Stimulated activated CD4-positive, alpha-beta T cell treated with anti-CD3 and anti-CD28 coated beads, Interleukin-4, amount 100 ng/mL, for 1 hour (primary cell): ENCODE results near the gene HDDC2.
"Not testable (repeated sequence)": the region's sequence is repeated elsewhere in the genome, so short reads cannot be mapped to it uniquely, and the experiment has no call there.

Experiments used
- DNase-seq: peaks from one replicate; pipeline ENCODE4 v3.0.0-alpha.2; 2020

The HDDC2 gene

GRCh38 chr6:125306756-125307149 is 5.0 kb upstream of the HDDC2 start:
- DNase-seq = no peak

DNA sequence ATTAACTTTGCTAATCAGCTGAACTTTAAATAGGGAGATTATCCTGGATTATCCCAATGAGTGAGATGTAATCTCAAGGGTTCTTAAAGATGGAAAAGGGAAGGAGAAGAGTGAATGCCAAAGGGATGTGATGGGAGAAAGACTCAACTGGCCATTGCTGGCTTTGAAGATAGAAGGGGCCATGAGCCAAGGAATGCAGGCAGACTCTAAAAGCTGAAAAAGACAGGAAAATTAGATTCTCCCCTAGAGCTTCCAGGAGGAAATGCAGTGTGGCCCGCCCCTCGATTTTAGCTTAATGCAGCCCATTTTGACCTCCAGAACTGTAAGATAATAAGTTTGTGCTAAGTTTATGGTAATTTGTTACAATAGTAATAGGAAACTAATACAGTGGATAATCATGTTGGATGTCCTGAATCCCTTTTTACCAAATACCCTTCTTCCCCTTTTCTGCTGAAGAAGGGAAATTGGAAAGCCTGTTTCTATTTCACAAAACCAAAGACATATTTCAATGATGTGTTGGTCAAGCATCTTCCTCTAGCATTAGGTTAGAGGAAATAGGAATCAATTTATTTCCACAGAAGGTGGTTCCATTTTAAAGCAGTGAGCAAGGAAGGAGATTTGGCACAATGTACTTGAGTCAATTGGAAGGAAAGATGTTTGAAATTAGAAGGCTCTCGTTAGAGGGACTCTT is 3.3 kb upstream of the HDDC2 start:
- DNase-seq = no peak

DNA sequence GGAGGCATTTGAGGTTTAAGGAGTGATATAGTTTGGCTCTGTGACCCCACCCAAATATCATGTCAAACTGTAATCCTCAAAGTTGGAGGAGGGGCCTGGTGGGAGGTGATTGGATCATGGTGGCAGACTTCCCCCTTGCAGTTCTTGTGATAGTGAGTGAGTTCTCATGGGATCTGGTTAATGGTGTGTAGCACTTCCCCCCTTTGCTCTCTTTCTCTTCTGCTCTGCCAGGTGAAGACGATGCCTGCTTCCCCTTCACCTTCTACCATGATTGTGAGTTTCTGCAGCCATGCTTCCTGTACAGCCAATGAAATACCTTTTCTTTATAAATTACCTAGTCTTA is 1.7 kb upstream of the HDDC2 start:
- DNase-seq = no peak

DNA sequence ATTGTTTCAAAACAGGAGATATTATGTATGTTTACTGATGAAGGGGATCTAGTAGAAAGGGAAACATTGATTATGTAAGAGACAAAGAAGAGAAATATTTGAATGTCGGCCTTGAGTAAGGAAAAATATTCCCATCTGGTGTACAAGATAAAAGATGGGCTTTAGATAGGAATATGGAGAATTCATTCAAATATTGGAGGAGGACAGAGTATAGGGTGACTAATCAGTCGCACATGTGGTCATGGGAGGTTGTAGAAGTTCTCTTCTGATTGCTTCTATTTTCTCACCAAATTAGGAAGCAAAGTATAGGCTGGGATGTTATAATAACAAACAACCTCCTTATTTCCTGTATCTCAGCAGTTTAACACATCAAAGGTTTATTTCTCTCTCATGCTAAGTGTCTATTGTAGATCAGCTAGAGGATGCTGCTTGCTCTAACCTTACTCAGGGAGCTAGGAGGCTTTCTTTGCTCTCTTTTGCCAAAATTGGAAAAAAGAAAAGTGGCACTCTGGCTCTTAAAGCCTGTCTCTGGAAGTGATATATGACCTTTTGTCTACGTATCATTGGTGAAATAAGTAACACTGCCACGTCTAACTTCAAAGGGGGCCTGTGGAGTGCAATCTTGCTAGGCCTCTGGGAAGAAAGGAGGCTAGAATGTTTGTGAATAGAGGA is 1.2 kb upstream of the HDDC2 start:
- DNase-seq = no peak

DNA sequence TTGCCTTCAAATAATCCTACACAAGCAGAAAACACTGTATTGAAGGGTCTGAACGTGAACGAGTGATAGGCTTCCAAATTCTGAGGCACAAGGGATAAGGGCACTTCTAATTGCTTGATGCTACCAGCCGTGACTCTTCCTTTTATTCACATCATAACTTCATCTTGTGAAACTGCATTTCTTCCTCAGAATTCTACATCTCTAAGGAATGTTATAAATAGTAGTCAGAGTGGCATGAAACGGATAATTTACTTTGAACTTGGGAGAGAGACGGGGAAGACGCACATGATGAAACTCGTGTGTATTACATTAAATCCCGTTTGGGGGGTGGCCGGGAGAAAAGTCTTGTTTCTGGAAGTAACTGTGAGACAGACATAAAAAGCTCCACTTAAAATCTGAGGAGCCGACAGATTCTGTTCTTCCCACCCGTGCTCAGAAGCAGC is 754 bp downstream of the HDDC2 start:
- no peak for DNase-seq

DNA sequence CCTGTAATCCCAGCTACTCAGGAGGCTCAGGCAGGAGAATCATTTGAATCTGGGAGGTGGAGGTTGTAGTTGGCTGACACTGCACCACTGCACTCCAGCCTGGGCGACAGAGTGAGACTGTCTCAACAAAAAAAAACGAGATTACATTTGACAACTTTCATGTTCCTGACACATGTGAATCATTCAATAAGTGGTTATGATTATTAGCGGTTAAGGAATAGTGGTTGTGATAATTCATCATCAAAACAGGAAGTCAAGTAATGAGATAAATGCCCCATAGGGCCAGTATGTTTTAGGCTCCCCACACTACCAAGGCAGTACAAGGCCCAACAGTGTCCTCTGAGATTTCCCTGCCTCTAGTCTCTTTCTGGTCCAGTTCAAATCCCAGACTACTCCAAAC is 2.5 kb downstream of the HDDC2 start:
- no peak for DNase-seq

DNA sequence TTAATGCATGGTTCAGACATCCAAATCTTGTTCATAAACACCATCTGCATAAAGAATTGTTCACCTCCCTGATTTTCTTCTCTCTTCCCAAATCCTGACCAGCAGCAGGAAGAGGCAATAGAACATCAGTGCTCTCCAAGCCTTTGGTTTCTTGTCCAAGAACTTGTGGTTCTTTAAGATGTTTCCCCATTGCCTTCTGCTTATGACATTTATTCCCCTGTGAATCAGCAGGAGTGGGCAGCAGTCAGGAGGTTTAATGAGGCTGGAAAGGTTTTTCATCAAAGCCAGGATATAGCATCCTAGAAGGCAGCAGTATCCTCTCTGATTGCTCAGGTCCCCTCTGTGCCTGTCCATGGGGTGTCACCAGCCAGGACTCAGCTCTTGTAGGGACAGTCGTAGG is 5.3 kb downstream of the HDDC2 start:
- no peak for DNase-seq

GRCh38 chr6:125294925-125295324 is 6.8 kb downstream of the HDDC2 start:
- DNase-seq = no peak

- DNase-seq = no peak
Measured at GRCh38 chr6:125294036-125294435, 7.7 kb downstream of the HDDC2 start.

- DNase-seq = no peak
Measured at GRCh38 chr6:125293587-125293986, 8.2 kb downstream of the HDDC2 start.

DNA sequence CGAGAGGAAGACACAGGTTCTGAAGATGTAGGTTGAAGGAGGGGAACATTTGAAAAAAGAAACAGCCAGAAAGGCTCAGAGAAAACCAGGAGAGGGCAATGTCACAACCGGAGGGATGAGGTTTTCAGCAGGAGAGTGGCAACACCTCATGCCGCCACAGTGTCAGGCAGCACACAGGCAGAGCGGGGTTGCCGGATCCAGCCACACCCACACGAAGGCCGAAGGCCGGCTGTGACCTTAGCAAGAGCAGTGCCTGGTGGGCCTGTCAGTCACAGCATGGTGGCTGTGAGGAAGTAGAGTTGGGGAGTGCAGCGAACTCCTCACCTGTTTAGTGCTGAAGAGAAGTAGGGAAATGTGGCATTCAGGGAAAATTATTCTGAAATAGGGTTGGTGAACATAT is 14.0 kb downstream of the HDDC2 start:
- DNase-seq = no peak

DNA sequence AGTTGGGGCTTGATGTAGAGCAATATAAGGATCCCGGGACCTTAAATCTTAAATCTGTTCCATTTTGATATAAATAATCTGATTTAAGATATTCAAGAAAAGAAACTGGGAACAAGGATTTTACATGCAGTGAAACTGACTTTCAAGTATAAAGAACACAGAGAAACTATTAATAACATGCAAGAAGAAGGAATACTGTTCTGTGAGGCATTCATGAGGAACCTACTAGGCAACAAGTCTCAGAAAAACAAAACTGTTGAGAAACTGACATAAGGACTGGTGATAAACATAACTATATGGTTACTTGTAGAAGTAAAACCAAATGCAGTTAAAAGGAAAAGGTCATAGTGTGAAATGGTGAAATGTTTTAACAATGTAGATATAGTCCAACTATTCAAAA is 15.8 kb downstream of the HDDC2 start:
- DNase-seq = no peak

DNA sequence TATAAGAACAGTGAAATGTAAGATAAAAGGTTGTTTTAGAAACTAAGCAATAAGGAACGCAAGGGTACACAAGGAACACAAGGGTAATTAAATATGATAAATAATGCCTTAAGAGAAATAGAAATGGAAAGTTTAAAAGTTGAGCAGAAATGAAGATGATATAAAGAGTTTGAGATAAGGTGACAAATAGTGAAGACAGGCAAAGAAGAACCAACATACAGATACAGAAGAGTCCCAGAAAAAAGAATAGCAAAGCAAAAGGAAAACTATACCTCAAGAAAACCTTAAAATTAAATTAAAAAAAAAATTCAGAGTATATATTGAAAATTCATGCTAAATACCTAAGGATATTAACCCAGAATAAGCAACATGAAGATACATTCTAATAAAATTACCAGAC is 16.4 kb downstream of the HDDC2 start:
- no peak for DNase-seq

DNA sequence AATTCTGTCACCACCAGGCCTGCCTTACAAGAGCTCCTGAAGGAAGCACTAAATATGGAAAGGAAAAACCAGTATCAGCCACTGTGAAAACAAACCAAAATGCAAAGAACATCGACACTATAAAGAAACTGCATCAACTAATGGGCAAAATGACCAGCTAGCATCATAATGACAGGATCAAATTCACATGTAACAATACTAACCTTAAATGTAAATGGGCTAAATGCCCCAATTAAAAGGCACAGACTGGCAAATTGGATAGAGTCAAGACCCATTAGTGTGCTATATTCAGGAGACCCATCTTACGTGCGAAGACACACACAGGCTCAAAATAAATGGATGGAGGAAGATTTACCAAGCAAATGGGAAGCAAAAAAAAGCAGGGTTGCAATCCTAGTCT is 19.3 kb downstream of the HDDC2 start:
- DNase-seq = not testable (repeated sequence)

- not testable (repeated sequence) for DNase-seq
Measured at GRCh38 chr6:125280370-125281035, 21.3 kb downstream of the HDDC2 start.

DNA sequence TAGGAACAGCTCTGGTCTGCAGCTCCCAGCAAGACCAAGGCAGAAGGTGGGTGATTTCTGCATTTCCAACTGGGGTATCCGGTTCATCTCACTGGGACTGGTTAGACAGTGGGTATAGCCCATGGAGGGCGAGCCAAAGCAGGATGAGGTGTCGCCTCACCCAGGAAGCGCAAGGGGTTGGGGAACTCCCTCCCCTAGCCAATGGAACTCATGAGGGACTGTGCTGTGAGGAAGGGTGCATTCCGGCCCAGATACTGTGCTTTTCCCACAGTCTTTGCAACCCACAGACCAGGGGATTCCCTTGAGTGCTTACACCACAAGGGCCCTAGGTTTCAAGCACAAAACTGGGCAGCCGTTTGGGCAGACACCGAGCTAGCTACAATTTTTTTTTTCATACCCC is 21.8 kb downstream of the HDDC2 start:
- no peak for DNase-seq

DNA sequence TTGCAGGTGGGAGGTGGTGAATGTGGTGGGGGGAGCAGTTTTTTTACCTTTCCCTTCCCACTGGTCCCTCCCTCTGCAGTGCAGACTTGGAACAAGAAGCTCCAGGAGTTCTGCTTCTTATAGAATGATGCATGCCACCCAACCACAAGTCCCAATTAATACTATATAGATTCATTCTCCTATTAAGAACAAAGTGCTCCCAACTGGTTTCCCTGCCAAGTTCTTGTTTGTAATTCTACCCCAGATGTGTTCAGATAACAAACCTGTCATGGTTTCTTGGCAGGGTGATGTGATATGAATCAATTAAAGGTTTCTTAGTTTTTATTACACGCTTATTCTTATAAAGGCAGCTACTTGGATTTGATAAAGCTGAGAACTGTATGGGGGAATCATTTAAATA is 23.9 kb downstream of the HDDC2 start:
- no peak for DNase-seq

DNA sequence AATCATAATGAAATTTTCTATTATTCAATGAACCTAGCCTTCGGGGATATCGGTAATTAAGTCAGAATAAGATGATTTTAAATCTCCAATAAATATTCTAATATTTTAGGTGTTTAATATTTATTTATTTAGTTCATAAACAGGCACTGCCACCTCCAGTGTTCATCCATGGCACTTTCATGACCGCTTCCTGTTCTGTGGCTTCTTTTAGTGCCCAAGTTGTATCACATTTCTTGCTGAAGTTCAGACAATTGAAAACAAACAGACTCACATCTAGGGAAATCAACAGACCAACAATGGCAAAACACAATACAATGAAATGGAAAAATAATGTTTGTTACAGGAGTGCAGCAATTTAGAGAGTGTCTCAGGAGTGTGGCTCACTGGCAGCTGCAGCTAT is 26.0 kb downstream of the HDDC2 start:
- no peak for DNase-seq

- DNase-seq = no peak
Measured at GRCh38 chr6:125274935-125275334, 26.8 kb downstream of the HDDC2 start.

DNA sequence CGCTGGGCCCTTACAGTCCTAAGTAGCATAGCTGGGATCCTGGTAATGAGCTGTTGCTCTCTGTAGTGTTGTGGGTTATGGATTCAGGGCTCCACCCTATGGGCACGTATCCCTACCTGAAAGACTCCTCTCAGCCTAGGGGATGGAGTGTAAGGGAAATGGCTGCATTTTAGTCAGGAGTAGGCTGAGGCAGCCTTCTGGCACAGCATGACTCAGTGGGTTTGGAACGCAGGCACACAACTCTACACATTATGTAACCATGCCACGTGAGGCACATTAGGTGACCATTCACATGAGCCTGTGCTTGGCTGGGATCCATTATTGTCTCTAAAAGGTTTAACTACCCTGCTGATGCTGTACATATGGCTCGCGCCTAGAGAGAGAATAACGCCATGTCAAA is 27.8 kb downstream of the HDDC2 start:
- DNase-seq = no peak

DNA sequence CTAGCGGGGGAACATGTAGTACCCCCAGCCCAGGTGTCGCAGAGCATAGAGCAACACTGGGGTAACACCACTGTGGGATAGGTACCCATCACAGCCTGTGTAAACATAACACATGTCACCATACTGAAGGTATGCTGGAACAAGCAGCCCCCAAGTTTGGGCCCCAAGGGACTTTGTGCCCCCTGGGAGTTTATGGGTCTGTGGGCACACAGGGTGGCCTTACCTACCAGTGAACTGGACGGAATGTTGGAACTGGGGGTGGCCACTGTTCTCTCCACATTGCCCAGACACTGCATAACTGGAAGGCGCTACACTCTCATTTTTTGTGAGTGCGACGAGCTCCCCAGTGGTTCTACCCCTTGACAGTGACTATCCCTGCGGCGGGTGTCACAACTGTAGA is 28.5 kb downstream of the HDDC2 start:
- DNase-seq = no peak

DNA sequence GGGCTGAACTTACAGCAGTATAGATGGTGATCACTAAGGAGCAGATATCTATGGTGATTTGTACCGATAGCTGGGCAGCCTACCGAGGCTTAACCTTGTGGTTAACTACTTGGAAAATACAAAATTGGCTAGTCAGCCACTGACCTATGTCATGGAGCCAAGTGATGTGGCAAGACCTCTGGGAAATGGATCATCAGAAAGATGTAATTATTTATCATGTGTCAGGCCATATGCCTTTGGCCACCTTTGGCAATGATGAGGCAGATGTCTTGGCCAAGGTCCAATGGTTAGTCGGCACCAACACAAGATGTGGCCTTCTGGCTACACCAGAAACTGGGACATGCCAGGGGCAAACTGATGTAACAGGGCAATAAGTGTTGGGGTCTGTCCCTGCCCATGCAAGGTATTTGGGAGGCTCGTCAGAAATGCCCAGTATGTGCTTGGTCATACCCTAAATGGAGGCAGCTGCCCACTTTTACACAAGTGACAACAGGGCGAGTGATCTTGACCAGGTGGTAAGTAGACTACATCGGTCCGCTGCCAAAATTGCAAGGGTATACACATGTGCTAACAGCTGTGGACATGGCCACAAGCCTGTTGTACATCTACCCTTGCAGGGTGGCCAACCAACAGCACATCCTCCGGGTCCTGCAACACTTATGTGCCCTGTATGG is 30.1 kb downstream of the HDDC2 start:
- DNase-seq = no peak

DNA sequence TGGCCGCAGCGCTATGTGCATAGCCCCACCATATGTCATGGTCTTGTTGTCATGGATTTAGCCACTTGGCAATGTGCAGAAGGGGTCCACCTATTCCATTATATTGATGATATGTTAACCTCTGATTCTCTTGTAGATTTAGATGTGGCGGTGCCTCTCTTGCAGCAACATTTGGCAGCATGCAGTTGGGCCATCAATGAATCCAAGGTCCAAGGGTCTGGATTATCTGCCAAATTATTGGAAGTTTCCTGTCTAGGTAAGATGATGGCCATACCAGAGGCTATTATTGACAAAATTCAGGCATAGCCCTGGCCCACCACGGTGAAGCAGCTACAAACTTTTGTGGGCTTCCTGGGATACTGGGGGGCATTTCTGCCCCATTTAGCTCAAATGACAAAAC is 31.4 kb downstream of the HDDC2 start:
- DNase-seq = no peak
